GM12878 (cell line): Measurements from ENCODE around the gene EEF1AKMT3.

Experiments
- EZH2 ChIP-seq: IDR thresholded peaks from 2 replicates; pipeline ENCODE4 v1.6.1; 2012; ENCODE audit warnings: low read depth, mild to moderate bottlenecking, control low read depth, inconsistent platforms, low read length, borderline replicate concordance; ENCODE audit not compliant: control insufficient read depth
- HCFC1 ChIP-seq: fragments of 150-350 bp; IDR thresholded peaks from 2 replicates; pipeline ENCODE4 v1.6.1; 2014; ENCODE audit warnings: low read length
- HDAC6 ChIP-seq: fragments of 200-600 bp; sonication (generic); IDR thresholded peaks from one replicate; pipeline ENCODE4 v1.8.0; 2017; ENCODE audit warnings: antibody characterized with exemption; ENCODE audit not compliant: unreplicated experiment
- NFYB ChIP-seq: IDR thresholded peaks from 2 replicates; pipeline ENCODE4 v1.6.1; 2011; ENCODE audit warnings: low read depth, mild to moderate bottlenecking, low read length, improper control_type of control experiment, moderate library complexity; ENCODE audit not compliant: insufficient read depth
- POLR2A ChIP-seq: IDR thresholded peaks from 2 replicates; pipeline ENCODE4 v1.6.1; 2011; ENCODE audit warnings: low read depth, mild to moderate bottlenecking, low read length
- POLR2AphosphoS5 ChIP-seq: IDR thresholded peaks from 2 replicates; pipeline ENCODE4 v1.6.1; 2011; ENCODE audit warnings: mild to moderate bottlenecking, low read length, inconsistent platforms
- RAD51 ChIP-seq: fragments of 450-650 bp; IDR thresholded peaks from 2 replicates; pipeline ENCODE4 v1.6.1; 2016; ENCODE audit warnings: moderate library complexity, mild to moderate bottlenecking, inconsistent platforms
- SP1 ChIP-seq: IDR thresholded peaks from one replicate; pipeline ENCODE4 v1.6.1; 2011; ENCODE audit warnings: low read depth, low read length
- TF ChIP-seq, protein P1 (sequence below): fragments of 150-350 bp; IDR thresholded peaks from 2 replicates; pipeline ENCODE4 v1.6.1; 2014; ENCODE audit warnings: mild to moderate bottlenecking, low read depth, low read length
- TF ChIP-seq, protein P2 (sequence below), 3 experiments: IDR thresholded peaks in 2 of 3; conservative IDR thresholded peaks in 1 of 3; 2 replicates each; pipeline ENCODE4 v1.5.1; 2011; ENCODE audit warnings: low read depth in 3 of 3, low read length in 3 of 3, mild to moderate bottlenecking in 3 of 3, control low read depth in 2 of 3, moderate library complexity in 2 of 3, inconsistent platforms in 1 of 3, mixed read lengths in 1 of 3; ENCODE audit not compliant: control insufficient read depth in 2 of 3, insufficient read depth in 1 of 3; ENCODE audit errors: extremely low read depth in 1 of 3
- TF ChIP-seq, protein P3 (sequence below): IDR thresholded peaks from 2 replicates; pipeline ENCODE4 v1.6.1; 2012; ENCODE audit warnings: improper control_type of control experiment, low read depth, low read length; ENCODE audit not compliant: insufficient replicate concordance
- TF ChIP-seq, protein P4 (sequence below): fragments of 450-650 bp; IDR thresholded peaks from 2 replicates; pipeline ENCODE4 v1.6.1; 2017; ENCODE audit warnings: borderline replicate concordance
- TF ChIP-seq, protein P5 (sequence below): IDR thresholded peaks from 2 replicates; pipeline ENCODE4 v1.6.1; 2011; ENCODE audit warnings: low read depth, low read length, improper control_type of control experiment, borderline replicate concordance
- TF ChIP-seq, protein P6 (sequence below): fragments of 450-650 bp; IDR thresholded peaks from 2 replicates; pipeline ENCODE4 v1.6.1; 2017; ENCODE audit warnings: mild to moderate bottlenecking

DNA sequence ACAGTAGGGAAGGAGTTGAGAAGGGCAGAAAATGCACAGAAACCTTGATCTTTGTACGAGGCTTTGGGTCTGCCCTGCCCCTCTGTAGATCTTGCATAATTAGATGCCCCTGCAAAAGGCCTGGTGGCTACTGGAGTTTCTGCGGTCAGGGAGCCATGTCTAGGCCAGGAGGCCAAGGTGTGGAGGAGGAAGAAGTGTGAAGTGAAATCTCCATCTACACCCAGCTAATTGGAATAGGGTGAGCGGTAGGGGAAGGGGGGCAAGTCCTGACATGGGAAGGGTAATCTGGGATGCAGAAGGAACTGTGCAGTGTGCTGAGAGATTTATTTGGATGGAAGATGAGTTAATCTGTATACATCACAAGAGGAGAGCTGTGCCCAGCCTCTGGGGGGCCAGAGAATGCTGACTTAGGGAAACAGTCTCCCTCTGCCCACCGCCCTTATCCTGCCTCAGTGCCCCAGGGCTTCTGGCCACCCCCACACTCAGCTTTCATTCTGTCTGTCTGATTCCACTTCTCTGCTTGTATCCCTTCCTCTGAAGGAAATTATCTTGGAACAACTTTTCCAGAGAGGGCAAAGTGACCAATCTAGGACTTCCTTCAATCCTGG lies 10.9 kb upstream of the EEF1AKMT3 start:
- no peak for TF ChIP-seq HDAC6
- TF ChIP-seq, protein P1, sequence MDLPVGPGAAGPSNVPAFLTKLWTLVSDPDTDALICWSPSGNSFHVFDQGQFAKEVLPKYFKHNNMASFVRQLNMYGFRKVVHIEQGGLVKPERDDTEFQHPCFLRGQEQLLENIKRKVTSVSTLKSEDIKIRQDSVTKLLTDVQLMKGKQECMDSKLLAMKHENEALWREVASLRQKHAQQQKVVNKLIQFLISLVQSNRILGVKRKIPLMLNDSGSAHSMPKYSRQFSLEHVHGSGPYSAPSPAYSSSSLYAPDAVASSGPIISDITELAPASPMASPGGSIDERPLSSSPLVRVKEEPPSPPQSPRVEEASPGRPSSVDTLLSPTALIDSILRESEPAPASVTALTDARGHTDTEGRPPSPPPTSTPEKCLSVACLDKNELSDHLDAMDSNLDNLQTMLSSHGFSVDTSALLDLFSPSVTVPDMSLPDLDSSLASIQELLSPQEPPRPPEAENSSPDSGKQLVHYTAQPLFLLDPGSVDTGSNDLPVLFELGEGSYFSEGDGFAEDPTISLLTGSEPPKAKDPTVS: no peak
- no peak for TF ChIP-seq HCFC1
- TF ChIP-seq, protein P2, sequence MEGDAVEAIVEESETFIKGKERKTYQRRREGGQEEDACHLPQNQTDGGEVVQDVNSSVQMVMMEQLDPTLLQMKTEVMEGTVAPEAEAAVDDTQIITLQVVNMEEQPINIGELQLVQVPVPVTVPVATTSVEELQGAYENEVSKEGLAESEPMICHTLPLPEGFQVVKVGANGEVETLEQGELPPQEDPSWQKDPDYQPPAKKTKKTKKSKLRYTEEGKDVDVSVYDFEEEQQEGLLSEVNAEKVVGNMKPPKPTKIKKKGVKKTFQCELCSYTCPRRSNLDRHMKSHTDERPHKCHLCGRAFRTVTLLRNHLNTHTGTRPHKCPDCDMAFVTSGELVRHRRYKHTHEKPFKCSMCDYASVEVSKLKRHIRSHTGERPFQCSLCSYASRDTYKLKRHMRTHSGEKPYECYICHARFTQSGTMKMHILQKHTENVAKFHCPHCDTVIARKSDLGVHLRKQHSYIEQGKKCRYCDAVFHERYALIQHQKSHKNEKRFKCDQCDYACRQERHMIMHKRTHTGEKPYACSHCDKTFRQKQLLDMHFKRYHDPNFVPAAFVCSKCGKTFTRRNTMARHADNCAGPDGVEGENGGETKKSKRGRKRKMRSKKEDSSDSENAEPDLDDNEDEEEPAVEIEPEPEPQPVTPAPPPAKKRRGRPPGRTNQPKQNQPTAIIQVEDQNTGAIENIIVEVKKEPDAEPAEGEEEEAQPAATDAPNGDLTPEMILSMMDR (IDR thresholded peaks at IDR 0.05 in 2 of 3, conservative IDR thresholded peaks at IDR 0.05 in 1 of 3; ENCODE audit: control insufficient read depth in 2 of 3, extremely low read depth in 1 of 3, insufficient read depth in 1 of 3, low read depth in 3 of 3, low read length in 3 of 3): no peak
- TF ChIP-seq, protein P3, sequence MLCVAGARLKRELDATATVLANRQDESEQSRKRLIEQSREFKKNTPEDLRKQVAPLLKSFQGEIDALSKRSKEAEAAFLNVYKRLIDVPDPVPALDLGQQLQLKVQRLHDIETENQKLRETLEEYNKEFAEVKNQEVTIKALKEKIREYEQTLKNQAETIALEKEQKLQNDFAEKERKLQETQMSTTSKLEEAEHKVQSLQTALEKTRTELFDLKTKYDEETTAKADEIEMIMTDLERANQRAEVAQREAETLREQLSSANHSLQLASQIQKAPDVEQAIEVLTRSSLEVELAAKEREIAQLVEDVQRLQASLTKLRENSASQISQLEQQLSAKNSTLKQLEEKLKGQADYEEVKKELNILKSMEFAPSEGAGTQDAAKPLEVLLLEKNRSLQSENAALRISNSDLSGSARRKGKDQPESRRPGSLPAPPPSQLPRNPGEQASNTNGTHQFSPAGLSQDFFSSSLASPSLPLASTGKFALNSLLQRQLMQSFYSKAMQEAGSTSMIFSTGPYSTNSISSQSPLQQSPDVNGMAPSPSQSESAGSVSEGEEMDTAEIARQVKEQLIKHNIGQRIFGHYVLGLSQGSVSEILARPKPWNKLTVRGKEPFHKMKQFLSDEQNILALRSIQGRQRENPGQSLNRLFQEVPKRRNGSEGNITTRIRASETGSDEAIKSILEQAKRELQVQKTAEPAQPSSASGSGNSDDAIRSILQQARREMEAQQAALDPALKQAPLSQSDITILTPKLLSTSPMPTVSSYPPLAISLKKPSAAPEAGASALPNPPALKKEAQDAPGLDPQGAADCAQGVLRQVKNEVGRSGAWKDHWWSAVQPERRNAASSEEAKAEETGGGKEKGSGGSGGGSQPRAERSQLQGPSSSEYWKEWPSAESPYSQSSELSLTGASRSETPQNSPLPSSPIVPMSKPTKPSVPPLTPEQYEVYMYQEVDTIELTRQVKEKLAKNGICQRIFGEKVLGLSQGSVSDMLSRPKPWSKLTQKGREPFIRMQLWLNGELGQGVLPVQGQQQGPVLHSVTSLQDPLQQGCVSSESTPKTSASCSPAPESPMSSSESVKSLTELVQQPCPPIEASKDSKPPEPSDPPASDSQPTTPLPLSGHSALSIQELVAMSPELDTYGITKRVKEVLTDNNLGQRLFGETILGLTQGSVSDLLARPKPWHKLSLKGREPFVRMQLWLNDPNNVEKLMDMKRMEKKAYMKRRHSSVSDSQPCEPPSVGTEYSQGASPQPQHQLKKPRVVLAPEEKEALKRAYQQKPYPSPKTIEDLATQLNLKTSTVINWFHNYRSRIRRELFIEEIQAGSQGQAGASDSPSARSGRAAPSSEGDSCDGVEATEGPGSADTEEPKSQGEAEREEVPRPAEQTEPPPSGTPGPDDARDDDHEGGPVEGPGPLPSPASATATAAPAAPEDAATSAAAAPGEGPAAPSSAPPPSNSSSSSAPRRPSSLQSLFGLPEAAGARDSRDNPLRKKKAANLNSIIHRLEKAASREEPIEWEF: no peak
- TF ChIP-seq, protein P4, sequence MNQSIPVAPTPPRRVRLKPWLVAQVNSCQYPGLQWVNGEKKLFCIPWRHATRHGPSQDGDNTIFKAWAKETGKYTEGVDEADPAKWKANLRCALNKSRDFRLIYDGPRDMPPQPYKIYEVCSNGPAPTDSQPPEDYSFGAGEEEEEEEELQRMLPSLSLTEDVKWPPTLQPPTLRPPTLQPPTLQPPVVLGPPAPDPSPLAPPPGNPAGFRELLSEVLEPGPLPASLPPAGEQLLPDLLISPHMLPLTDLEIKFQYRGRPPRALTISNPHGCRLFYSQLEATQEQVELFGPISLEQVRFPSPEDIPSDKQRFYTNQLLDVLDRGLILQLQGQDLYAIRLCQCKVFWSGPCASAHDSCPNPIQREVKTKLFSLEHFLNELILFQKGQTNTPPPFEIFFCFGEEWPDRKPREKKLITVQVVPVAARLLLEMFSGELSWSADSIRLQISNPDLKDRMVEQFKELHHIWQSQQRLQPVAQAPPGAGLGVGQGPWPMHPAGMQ: no peak
- TF ChIP-seq, protein P5, sequence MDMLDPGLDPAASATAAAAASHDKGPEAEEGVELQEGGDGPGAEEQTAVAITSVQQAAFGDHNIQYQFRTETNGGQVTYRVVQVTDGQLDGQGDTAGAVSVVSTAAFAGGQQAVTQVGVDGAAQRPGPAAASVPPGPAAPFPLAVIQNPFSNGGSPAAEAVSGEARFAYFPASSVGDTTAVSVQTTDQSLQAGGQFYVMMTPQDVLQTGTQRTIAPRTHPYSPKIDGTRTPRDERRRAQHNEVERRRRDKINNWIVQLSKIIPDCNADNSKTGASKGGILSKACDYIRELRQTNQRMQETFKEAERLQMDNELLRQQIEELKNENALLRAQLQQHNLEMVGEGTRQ: no peak
- no peak for TF ChIP-seq RAD51
- no peak for TF ChIP-seq NFYB
- no peak for TF ChIP-seq EZH2
- no peak for TF ChIP-seq SP1
- TF ChIP-seq POLR2A: no peak
- TF ChIP-seq POLR2AphosphoS5: no peak
- TF ChIP-seq, protein P6, sequence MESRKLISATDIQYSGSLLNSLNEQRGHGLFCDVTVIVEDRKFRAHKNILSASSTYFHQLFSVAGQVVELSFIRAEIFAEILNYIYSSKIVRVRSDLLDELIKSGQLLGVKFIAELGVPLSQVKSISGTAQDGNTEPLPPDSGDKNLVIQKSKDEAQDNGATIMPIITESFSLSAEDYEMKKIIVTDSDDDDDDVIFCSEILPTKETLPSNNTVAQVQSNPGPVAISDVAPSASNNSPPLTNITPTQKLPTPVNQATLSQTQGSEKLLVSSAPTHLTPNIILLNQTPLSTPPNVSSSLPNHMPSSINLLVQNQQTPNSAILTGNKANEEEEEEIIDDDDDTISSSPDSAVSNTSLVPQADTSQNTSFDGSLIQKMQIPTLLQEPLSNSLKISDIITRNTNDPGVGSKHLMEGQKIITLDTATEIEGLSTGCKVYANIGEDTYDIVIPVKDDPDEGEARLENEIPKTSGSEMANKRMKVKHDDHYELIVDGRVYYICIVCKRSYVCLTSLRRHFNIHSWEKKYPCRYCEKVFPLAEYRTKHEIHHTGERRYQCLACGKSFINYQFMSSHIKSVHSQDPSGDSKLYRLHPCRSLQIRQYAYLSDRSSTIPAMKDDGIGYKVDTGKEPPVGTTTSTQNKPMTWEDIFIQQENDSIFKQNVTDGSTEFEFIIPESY: no peak
